Neural crest cell (in vitro differentiated cells): ENCODE measurements around the gene TGFB2. TPM values are rescaled to one million over a fixed set of nuclear protein-coding genes. Genes with fewer than 3 reads are reported as not detected.

Source experiments
- DNase-seq: peaks from one replicate; pipeline ENCODE4 v3.0.0; 2021; ENCODE audit warnings: low read depth, mixed read lengths, low spot score
- H3K27ac Mint-ChIP-seq: one replicate; pipeline ENCODE4 v1.8.0; 2021; ENCODE audit warnings: mild to moderate bottlenecking, mixed read lengths; ENCODE audit not compliant: unreplicated experiment
- H3K27me3 Mint-ChIP-seq: 2 replicates; pipeline ENCODE4 v1.8.0; 2021; ENCODE audit warnings: low read depth, mild to moderate bottlenecking, mixed read lengths
- H3K36me3 Mint-ChIP-seq: 2 replicates; pipeline ENCODE4 v1.8.0; 2021; ENCODE audit warnings: low read depth, mild to moderate bottlenecking, mixed read lengths
- H3K4me1 Mint-ChIP-seq: 2 replicates; pipeline ENCODE4 v1.8.0; 2021; ENCODE audit warnings: mixed read lengths
- H3K4me3 Mint-ChIP-seq: one replicate; pipeline ENCODE4 v1.8.0; 2021; ENCODE audit warnings: mild to moderate bottlenecking, mixed read lengths
- H3K9me3 Mint-ChIP-seq: 2 replicates; pipeline ENCODE4 v1.8.0; 2021; ENCODE audit warnings: mixed read lengths
- CTCF ChIP-seq: fragments of 200-600 bp; sonication (generic); conservative IDR thresholded peaks from 2 replicates; pipeline ENCODE4 v1.5.0; 2021; ENCODE audit warnings: antibody characterized with exemption, mild to moderate bottlenecking
- total RNA-seq: library from RNA; stranded (reverse); gene quantifications from 2 replicates; pipeline ENCODE4 v1.2.1, GENCODE V29; 2021

The TGFB2 gene
- total RNA-seq, 1 donor from 2014 or later = 11.4 TPM

- Mint-ChIP-seq H3K4me3 (no peak overlapping the region), H3K36me3 (no peaks in the 10 kb centered on the region), H3K9me3 (no peaks in the 10 kb centered on the region), H3K27ac (no peak overlapping the region), H3K4me1 (peaks cover 8% of the 10 kb centered on the region), H3K27me3 (no peaks in the 10 kb centered on the region)
- DNase-seq = no peak
- no peak for TF ChIP-seq CTCF
These were observed 38.5 kb downstream of the TGFB2 start for GRCh38 chr1:218383681-218384080.

GRCh38 chr1:218384581-218384993, 39.5 kb downstream of the TGFB2 start:
- no peak for TF ChIP-seq CTCF
- Mint-ChIP-seq H3K27ac (no peak overlapping the region), H3K9me3 (no peaks in the 10 kb centered on the region), H3K36me3 (no peaks in the 10 kb centered on the region), H3K4me3 (no peak overlapping the region), H3K27me3 (no peaks in the 10 kb centered on the region), H3K4me1 (peaks cover 8% of the 10 kb centered on the region)
- no peak for DNase-seq

GRCh38 chr1:218388591-218388990, 43.5 kb downstream of the TGFB2 start:
- no peak for DNase-seq
- no peaks in the 10 kb centered on the region for H3K36me3 Mint-ChIP-seq
- no peaks in the 10 kb centered on the region for H3K27me3 Mint-ChIP-seq
- TF ChIP-seq CTCF = no peak
- H3K4me3 Mint-ChIP-seq = no peak overlapping the region
- peaks cover 3% of the 10 kb centered on the region for H3K9me3 Mint-ChIP-seq
- peaks cover 3% of the 10 kb centered on the region for H3K4me1 Mint-ChIP-seq
- no peak overlapping the region for H3K27ac Mint-ChIP-seq

- Mint-ChIP-seq H3K9me3 (peaks cover 3% of the 10 kb centered on the region), H3K36me3 (no peaks in the 10 kb centered on the region), H3K27ac (no peak overlapping the region), H3K4me3 (no peak overlapping the region), H3K4me1 (no peaks in the 10 kb centered on the region), H3K27me3 (no peaks in the 10 kb centered on the region)
- DNase-seq = no peak
- no peak for TF ChIP-seq CTCF
These were observed 45.5 kb downstream of the TGFB2 start for GRCh38 chr1:218390618-218391017.

- H3K4me3 Mint-ChIP-seq = no peak overlapping the region
- DNase-seq = no peak
- H3K4me1 Mint-ChIP-seq = no peaks in the 10 kb centered on the region
- peaks cover 3% of the 10 kb centered on the region for H3K9me3 Mint-ChIP-seq
- peaks cover 2% of the 10 kb centered on the region for H3K36me3 Mint-ChIP-seq
- no peak for TF ChIP-seq CTCF
- no peaks in the 10 kb centered on the region for H3K27me3 Mint-ChIP-seq
- no peak overlapping the region for H3K27ac Mint-ChIP-seq
These were observed 47.6 kb downstream of the TGFB2 start for GRCh38 chr1:218392780-218393179.

GRCh38 chr1:218394416-218394815, 49.3 kb downstream of the TGFB2 start:
- no peaks in the 10 kb centered on the region for H3K4me1 Mint-ChIP-seq
- TF ChIP-seq CTCF = no peak
- H3K36me3 Mint-ChIP-seq = peaks cover 2% of the 10 kb centered on the region
- H3K27ac Mint-ChIP-seq = no peak overlapping the region
- DNase-seq = no peak
- no peak overlapping the region for H3K4me3 Mint-ChIP-seq
- H3K9me3 Mint-ChIP-seq = peaks cover 3% of the 10 kb centered on the region
- H3K27me3 Mint-ChIP-seq = no peaks in the 10 kb centered on the region
